GM18499 (cell line): ENCODE results near the gene ANKRD13A.

Experiments used
- ATAC-seq: cut with Tn5 transposase; IDR thresholded peaks from one replicate; pipeline ENCODE4 v1.9.1; 2021; ENCODE audit warnings: moderate number of reproducible peaks; ENCODE audit not compliant: insufficient read depth, unreplicated experiment

The ANKRD13A gene

DNA sequence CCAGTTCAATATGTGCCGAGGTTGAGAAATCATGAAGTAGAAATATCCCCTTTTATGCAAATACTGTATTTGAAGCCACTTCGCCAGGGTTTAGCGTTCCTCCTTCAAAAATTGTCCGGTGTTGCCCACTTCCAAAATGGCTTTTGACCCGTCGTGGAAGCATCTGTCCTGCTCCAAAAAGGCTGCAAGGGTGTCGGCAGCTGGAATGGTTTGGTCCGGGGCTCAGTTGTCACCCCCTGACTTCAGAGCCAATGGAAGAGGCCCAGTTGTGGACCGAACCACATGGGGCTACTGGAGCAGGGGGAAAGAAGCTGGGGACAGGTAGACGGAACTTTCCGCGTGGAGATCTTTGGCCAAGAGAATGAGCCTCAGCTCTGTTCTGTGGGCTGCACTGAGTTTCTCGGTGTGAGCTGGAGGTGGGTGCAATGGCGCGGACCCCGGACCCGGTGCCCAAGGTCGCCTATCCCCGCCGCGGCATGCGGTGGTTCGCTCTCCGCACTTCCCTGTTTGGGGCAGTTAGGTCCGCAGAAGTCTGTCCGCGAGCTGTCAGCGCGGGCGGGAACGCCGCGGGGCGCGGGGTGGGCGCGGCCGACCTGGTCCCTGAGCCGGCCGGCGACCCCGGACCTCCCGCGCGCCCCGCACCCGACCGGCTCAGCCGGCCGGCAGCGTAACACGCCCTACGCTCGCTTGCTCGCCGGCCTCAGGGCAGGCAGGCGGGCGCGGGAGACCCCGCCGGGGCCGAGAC, at the start of gene ANKRD13A:
Gene ANKRD13A (plus strand): TSS at position 527 of the 745 bp plus-strand sequence. CDS start 259 bp downstream, outside the sequence.
- no peak for ATAC-seq

GRCh38 chr12:109950625-109951024, 48.6 kb upstream of the ANKRD13A start:
- no peak for ATAC-seq

DNA sequence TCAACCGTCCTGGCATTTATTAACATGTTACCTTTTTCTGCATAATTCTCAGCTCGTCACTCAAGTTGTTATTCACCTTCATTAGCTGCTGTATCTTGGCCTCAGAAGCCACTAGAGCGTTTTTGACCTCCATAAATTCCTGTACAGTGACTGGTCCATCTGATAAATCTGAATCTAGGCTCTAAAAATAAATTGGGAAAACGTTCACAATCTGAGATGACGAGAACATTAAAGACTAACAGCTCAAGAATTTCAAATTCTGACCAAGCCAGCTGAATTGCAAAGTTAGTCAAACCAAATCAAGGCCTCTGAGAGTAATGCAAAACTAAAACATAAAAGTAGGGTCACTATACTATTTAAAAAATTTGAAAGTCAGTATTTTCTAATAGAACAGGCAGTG, 48.1 kb upstream of the ANKRD13A start:
- ATAC-seq, result no peak

DNA sequence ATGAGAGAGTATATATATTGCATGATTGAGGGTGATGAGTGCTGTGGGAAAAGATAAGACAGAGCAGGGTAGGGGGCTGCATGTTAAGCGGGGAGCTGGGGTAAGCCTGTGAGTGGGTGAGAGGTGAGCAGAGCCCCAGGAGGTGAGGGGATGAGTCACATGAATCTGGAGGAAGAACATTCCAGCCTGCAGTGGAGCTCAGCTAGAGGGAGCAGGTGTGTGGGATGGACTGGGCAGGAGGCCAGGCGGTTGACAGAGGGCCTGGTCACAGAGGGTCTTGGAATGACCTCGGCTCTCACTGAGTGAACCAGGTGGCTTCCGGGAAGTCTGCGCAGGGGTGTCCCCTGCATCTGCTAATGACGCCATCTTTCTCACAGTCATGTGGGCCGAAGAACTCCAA, 47.5 kb upstream of the ANKRD13A start:
- ATAC-seq, result no peak

GRCh38 chr12:109952160-109952858, 46.9 kb upstream of the ANKRD13A start:
- no peak for ATAC-seq

GRCh38 chr12:109952873-109953272, 46.4 kb upstream of the ANKRD13A start:
- no peak for ATAC-seq

GRCh38 chr12:109953656-109954055, 45.6 kb upstream of the ANKRD13A start:
- ATAC-seq, result no peak

DNA sequence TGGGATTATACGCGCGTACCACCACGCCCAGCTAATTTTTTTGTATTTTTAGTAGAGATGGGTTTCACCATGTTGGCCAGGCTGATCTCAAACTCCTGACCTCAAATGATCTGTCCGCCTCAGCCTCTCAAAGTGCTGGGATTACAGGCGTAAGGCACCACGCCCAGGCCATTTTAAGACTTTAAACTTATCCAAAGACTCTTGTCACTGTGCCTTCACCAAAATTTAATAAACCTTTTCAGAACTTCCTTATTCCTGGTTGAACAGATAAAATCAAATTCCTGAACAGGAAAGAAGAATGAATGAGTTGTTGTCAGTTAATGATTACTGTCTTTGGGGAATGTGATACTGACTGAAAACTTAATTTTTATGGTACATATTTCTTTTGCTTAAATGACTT, 40.9 kb upstream of the ANKRD13A start:
- ATAC-seq, result no peak

DNA sequence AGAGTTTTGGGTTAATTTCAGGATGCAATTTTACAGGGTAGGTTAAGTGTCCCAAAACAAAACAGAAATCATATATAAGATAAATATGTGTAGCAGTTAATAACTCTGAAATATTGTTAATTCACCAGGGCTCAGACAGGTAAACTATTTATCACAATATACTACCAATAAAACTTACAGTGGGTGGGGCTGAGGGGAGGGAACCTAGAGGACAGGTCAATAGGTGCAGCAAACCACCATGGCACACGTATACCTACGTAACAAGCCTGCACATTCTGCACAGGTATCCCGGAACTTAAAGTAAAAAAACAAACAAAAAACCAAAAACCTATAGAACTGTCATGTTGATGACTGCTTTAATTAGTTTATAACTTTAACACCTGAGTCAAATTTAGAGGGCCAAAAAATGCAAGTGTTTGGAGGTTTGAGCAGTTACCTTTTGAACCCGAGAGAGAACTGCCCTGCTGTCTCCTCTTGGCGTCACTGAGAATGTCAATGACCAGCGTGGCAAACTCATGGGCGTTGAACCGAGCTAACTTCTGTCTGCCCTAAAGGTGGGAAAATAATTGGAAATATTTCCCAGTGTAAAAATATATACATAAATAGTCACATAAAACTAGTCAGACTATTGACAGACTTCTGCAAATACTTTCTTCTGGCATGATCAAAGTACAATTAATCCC, 39.7 kb upstream of the ANKRD13A start:
- no peak for ATAC-seq

DNA sequence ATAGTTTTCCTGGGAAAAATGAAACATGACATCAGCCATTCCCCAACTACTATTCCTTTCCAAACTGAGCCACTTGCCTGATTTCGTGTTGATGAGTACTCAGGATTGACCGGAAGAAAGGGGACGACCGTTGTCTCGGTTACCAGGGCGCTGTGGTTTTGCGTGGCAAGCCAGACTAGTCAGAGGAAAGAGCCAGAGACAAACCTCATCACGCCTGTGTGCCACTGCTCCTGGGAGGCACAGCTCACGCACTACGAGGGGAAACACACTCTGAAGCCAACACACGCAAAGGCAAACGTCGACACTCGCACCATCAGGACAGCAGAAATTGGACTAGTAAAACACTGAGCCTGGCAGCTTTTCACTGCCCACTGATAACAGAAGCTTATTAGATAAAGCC, 38.0 kb upstream of the ANKRD13A start:
- no peak for ATAC-seq

DNA sequence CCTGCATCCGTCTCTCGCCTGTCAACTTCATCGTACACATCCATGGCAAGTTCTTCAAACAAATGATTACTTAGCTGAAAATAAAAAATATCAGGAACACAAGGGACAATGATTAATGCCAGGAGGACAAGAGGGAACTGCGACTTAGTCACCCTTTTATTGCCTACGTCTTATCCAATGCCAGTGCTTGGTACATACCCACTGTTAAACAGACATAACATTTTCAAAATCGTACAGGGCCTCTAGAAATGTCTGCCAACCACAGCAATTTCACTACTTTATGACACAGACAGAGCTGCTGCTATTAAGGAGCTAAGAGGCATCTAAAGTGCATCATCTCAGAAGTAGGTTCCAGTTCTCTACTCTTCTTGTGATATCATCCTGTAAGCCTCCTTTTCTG, 37.6 kb upstream of the ANKRD13A start:
- no peak for ATAC-seq

GRCh38 chr12:109962398-109962797, 36.8 kb upstream of the ANKRD13A start:
- no peak for ATAC-seq

DNA sequence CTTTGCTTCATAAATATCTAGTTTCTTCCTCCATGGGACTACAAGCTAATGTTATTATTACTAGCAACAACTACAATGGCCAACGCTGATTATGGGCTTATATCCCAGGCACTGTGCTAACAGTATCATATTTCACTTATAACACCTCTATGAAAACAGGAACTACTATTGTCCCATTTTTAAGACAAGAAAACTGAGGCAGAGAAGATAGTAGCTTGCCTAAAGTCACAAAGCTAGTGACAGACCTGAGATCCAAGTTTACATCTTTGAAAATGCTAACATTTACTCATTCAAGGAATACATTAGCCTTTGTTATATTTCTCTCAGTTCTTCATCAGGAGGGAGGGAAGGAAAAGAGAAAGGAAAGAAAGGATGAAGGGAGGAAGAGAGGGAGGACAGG, 35.9 kb upstream of the ANKRD13A start:
- no peak for ATAC-seq

DNA sequence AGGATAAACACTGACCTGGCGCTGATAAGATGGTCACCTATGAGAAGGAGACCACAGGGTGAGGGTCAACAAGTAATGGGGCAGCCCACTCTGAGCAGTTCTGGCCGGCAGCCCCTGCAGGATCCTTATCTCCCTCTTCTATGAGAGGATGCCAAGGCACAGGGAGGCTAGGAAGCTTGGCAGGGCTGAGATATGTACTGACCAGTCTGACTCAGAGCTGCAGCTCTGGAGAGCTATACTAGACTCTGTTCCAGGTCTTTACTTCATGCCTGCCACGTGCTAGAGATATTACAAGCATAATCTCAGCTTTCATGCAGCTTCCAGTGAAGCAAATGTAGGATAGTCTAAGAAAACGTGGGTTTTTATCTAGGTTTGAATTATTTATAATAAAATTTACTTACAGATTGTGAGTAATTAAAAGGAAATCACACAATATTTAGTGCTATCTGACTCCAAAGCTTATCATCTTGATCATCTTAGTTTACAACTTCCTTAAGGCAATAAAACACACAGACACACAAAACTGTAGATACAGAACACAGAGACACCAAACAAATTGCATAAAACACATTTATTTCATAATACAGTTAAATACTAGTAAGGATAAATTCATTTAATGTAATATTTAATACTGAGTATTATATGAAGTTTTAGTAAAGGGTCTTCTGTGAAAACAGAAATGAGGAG, 35.3 kb upstream of the ANKRD13A start:
- ATAC-seq, result no peak

- ATAC-seq, result no peak
These were observed 32.7 kb upstream of the ANKRD13A start for GRCh38 chr12:109966546-109966945.

GRCh38 chr12:109967383-109968031, 31.7 kb upstream of the ANKRD13A start:
- no peak for ATAC-seq

GRCh38 chr12:109968032-109968420, 31.2 kb upstream of the ANKRD13A start:
- no peak for ATAC-seq

- no peak for ATAC-seq
These were observed 30.4 kb upstream of the ANKRD13A start for GRCh38 chr12:109968801-109969200.

DNA sequence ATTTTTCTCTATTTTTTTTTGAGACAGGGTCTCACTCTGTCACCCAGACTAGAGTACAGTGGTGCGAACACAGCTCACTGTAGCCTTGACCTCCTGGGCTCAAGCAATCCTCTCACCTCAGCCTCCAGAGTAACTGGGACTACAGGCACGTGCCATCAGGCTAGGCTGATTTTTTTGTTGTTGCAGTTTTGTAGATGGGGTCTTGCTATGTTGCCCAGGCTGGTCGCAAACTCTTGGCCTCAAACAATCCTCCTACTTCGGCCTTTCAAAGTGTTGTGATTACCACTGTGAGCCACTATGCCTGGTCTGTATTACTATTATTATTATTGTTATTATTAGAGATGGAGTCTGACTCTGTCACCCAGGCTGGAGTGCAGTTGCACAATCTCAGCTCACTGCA, 26.4 kb upstream of the ANKRD13A start:
- ATAC-seq, result no peak

DNA sequence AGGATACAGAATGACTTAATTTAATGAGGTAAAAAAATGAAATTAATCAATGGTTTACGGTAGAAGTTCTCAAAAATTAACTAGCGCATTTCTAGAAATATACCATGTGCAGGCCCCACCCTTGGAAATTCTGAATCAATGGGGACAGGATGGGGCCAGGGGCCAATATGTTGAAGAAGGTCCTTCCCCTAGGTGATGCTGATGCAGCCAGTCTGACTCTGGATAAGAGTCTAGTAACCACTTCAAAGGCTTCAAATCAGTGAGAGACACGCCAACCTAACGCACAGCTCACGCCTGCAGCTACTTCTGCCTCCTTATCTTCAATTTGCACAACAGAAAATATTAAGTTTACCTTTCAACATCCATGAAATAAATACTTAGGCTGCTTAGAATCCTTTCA, 17.9 kb upstream of the ANKRD13A start:
- no peak for ATAC-seq
